BJ (cell line): ENCODE data around the gene KRT3. TPM values are rescaled to one million over a fixed set of nuclear protein-coding genes. Genes with fewer than 3 reads are reported as not detected.

Source experiments
- CTCF ChIA-PET: fragments of 350-600 bp; formaldehyde crosslinking; extraction: SDS; loops from one replicate; lab custom pipeline; 2021; ENCODE audit warnings: antibody characterized with exemption, inconsistent platforms; lab: Yijun Ruan, JAX
- POLR2A ChIA-PET: fragments of 300-600 bp; sonication (Branson Sonifier 250); formaldehyde crosslinking; extraction: SDS; loops from one replicate; lab custom pipeline; 2021; ENCODE audit warnings: antibody characterized with exemption; lab: Charles Lee
- DNase-seq: peaks from one replicate; pipeline ENCODE4 v3.0.0-alpha.2; 2011; ENCODE audit warnings: low read depth
- H3K27me3 ChIP-seq: 2 replicates; pipeline ENCODE4 v1.6.0; 2011; ENCODE audit warnings: low read length; ENCODE audit not compliant: control insufficient read depth, insufficient read depth
- H3K36me3 ChIP-seq: 2 replicates; pipeline ENCODE4 v1.5.1; 2011; ENCODE audit warnings: low read length; ENCODE audit not compliant: control insufficient read depth, insufficient read depth
- H3K4me3 ChIP-seq: 2 replicates; pipeline ENCODE4 v1.5.1; 2011; ENCODE audit warnings: low read depth, mild to moderate bottlenecking, control low read depth, low read length
- polyA plus RNA-seq: library from polyadenylated mRNA; depleted of rRNA; stranded (reverse); fragments of >200 nt; gene quantifications from 2 replicates; pipeline ENCODE4 v1.2.3, GENCODE V29; 2011
- TF ChIP-seq, protein P1 (sequence below): IDR thresholded peaks from 2 replicates; pipeline ENCODE4 v1.5.1; 2011; ENCODE audit warnings: low read depth, mild to moderate bottlenecking, control low read depth, inconsistent platforms, low read length, moderate library complexity; ENCODE audit not compliant: insufficient read depth

KRT3 gene
- polyA plus RNA-seq, 1 experiment = not detected

DNA sequence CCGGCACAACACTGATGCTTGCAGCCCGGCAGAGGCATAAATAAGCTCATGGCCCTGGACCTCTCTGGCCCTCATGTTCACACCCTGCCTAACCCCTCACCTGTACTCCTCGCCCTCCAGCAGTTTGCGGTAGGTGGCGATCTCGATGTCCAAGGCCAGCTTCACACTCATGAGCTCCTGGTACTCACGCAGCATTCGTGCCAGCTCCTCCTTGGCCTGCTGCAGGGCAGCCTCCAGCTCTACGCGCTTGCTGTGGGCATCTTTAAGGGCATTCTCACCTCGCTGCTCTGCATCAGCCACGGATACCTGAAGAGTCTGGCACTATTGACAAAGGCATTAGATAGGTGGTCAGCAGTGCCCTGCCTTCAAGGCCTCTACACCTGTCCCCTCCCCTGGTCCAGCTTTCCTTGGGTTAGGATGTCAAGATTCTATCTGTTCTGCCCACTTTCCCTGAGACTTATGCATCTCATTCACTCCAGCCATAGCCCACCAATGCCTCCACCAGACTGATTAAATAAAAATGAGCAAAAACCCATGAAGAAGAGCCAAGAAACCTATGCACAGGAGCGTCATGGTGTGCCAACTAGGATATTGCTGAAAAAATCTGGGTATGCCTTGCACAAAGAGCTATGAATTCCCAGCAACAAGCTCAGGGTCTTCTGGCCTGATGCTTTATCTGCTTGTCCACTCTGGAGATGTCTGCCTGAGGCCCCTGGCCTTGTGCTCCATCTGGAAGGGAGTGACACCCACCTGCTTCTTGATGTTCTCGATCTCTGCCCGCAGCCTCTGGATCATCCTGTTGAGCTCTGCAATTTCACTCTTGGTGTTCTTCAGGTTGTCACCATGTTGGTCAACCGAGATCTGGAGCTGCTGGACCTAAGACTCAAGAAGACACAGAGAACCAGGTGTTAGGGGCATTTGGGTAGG lies 11.9 kb upstream of the KRT3 start:
- no peak overlapping the region for H3K4me3 ChIP-seq
- peaks cover 10% of the 10 kb centered on the region for H3K27me3 ChIP-seq
- H3K36me3 ChIP-seq = no peaks in the 10 kb centered on the region
- DNase-seq = no peak
- ChIA-PET POLR2A (no interaction called here), CTCF (interaction anchor here (1.5 kb wide), 1 partner anchor 15 kb away, joined by 3 read pairs; no protein-coding TSS in a partner anchor)
- TF ChIP-seq, protein P1, sequence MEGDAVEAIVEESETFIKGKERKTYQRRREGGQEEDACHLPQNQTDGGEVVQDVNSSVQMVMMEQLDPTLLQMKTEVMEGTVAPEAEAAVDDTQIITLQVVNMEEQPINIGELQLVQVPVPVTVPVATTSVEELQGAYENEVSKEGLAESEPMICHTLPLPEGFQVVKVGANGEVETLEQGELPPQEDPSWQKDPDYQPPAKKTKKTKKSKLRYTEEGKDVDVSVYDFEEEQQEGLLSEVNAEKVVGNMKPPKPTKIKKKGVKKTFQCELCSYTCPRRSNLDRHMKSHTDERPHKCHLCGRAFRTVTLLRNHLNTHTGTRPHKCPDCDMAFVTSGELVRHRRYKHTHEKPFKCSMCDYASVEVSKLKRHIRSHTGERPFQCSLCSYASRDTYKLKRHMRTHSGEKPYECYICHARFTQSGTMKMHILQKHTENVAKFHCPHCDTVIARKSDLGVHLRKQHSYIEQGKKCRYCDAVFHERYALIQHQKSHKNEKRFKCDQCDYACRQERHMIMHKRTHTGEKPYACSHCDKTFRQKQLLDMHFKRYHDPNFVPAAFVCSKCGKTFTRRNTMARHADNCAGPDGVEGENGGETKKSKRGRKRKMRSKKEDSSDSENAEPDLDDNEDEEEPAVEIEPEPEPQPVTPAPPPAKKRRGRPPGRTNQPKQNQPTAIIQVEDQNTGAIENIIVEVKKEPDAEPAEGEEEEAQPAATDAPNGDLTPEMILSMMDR = no peak

DNA sequence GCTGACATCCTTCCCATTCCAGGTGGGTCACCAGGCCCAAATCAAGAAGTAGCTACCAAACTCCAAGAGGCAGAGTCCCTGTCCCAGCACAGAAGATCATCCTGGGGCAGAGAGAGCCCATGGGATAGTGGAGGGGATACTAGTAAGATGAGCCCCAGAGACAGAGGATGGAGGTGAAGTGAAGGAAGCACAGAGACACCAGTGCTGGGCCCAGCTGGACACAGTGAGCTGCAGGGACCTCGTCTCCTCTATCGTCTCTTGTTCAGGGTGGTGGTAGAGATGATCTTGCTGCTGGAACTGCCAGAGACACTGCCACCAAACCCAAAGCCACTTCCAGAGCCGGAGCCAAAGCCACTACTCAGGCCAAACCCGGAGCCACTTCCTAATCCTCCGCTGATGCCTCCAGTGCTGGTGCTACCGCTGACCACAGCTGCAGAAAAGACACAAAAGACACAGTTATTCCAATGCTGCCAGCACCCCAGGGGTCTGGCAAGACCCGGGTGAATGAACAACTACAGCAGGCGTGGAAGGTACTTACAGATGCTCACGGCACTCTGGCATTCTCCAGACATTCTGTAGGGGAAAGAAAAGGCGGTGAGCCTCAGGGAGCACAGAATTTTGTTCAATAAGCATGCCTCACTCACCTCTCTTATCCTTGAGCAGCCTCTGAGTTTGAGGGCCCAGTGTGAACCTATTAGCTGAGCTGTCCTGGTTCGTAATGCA lies 11.1 kb upstream of the KRT3 start:
- ChIA-PET CTCF (no interaction called here), POLR2A (no interaction called here)
- Histone ChIP-seq H3K4me3 (no peak overlapping the region), H3K27me3 (peaks cover 9% of the 10 kb centered on the region), H3K36me3 (no peaks in the 10 kb centered on the region)
- TF ChIP-seq, protein P1 = no peak
- DNase-seq = no peak

DNA sequence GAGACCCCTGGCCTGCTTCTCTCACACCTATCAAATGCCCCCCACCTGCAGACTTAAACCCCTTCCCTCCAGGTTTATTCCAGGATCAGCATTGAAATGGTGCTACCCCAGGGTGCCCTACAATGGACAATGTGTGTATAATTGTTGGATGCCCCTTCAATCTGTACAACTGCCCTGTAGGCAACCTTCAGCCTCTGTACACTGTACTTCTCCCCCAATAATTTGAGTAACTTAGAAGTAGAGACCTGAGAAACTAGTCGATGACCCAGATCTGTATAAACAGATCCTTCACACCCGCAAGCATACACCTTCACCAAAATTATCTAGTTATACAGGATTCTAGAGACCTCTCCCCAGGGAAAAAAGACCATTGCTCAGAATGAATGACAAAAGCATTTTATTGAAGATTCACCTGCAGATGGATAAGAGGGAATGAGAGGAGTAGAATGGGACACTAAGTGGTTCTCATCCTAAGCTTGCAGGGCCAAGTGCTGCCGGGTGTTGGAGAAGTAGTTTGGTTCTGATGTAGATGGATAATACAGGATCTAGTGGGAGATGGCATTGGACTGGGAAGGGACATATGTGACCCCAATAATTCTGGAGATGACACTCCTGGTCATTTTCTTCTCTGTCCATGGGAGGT lies 10.4 kb upstream of the KRT3 start:
- no peak for DNase-seq
- ChIA-PET CTCF (no interaction called here), POLR2A (no interaction called here)
- peaks cover 8% of the 10 kb centered on the region for H3K27me3 ChIP-seq
- no peaks in the 10 kb centered on the region for H3K36me3 ChIP-seq
- no peak overlapping the region for H3K4me3 ChIP-seq
- TF ChIP-seq, protein P1 = no peak

DNA sequence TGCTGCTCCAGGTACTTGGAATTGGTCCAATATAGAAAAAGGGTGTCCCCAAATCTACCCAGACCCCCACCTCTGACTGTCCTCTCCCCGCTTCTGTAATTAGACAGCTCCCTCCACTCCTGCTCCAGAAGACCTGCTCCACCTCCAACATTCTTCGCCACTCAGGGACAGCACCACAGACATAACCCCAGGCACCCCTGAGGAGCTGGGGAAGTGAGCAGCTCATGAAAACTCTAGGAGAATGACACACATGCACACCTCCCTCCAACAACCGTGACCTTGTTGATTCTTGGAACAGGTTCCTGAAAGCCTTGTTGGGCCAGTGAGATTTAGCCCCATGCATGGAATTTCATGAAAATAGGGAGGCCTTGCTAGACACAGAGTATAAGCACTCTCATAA lies 9.8 kb upstream of the KRT3 start:
- TF ChIP-seq, protein P1 = no peak
- ChIA-PET POLR2A (no interaction called here), CTCF (no interaction called here)
- no peak overlapping the region for H3K4me3 ChIP-seq
- no peak for DNase-seq
- H3K27me3 ChIP-seq = peaks cover 8% of the 10 kb centered on the region
- H3K36me3 ChIP-seq = no peaks in the 10 kb centered on the region

DNA sequence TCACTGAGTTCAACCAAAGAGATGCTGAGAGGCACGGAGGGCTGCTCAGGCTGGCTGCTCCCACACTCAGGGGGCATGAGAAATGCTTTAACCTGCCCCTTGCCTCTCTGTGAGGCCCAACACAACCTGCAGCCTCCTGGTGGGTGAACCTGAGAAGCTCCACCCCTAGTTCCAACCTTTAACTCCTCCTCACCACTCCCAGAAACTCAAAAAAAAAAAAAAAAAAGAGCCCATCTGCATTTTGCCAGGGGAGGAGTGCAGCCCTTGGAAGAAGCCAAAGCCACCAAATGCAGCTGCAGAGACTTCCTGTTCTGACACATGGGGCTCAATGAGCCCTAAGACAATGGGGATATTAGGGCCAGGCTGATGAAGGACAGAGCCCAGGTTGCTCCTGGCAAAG lies 9.1 kb upstream of the KRT3 start:
- no peaks in the 10 kb centered on the region for H3K36me3 ChIP-seq
- no peak overlapping the region for H3K4me3 ChIP-seq
- no peak for DNase-seq
- H3K27me3 ChIP-seq = peaks cover 6% of the 10 kb centered on the region
- ChIA-PET POLR2A (no interaction called here), CTCF (no interaction called here)
- TF ChIP-seq, protein P1 = no peak
